Measurements from ENCODE around the gene PADI3.

Gene PADI3

DNA sequence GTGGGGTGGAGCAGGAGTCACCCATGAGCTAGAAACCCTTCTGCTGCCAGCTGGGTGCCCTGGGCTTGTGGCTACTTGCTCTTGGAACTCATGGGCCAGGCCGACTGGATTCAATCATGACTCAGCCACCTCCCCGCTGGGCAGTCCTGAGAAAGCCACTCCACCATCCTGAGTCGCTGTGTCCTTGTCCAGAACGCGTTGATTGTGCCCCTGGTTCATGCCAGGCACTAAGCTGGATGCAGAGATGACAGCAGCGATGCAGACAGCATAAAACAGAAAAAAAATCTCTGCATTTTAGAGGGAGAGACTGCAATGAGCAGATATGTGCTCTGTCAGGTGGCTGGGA lies 33.4 kb upstream of the PADI3 start:
- no peak for DNase-seq (ENCODE audit: low spot score)
- TF ChIP-seq, protein P1, sequence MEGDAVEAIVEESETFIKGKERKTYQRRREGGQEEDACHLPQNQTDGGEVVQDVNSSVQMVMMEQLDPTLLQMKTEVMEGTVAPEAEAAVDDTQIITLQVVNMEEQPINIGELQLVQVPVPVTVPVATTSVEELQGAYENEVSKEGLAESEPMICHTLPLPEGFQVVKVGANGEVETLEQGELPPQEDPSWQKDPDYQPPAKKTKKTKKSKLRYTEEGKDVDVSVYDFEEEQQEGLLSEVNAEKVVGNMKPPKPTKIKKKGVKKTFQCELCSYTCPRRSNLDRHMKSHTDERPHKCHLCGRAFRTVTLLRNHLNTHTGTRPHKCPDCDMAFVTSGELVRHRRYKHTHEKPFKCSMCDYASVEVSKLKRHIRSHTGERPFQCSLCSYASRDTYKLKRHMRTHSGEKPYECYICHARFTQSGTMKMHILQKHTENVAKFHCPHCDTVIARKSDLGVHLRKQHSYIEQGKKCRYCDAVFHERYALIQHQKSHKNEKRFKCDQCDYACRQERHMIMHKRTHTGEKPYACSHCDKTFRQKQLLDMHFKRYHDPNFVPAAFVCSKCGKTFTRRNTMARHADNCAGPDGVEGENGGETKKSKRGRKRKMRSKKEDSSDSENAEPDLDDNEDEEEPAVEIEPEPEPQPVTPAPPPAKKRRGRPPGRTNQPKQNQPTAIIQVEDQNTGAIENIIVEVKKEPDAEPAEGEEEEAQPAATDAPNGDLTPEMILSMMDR (IDR thresholded peaks at IDR 0.05; ENCODE audit: extremely low read depth, missing control alignments) = no peak

DNA sequence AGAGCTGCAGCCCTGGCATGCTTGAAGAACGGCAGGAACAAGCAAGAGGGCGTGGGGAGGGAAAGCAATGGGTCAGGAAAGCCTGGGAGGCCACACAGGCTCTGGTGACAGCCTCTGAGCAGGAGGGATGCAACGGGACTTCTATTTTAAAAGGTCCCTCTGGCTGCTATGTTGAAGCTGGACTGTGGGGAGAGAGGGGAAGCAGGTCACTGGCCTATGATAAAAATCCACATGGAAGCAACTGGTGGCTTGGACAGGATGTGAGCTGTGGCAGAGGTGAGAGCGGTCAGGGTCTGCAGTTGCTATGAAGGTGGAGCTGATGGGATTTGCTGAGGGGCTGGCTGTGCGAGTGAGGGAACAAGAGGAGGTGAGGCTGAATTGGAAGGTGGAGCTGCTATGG lies 32.8 kb upstream of the PADI3 start:
- no peak for DNase-seq (ENCODE audit: low spot score)
- TF ChIP-seq, protein P1 (IDR thresholded peaks at IDR 0.05; ENCODE audit: extremely low read depth, missing control alignments) = no peak

DNA sequence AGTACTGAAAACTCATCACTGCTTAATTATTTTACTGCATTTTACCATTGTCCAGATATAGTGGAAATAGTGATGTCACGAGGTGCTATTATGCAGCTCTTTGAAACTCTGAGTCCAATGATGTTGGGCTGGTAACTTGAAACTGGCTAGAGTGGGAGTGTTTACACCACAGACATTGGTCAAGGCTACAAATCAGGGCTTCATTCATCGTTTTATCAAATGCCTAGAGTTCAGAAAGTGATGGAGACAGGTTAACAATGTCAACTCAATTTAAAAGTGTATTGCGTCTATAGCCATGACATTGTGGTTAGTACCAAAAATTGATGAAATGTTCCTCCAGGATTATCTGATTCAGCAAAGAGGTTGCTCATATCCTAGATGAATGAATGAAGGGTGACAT lies 31.3 kb upstream of the PADI3 start:
- TF ChIP-seq, protein P1 (IDR thresholded peaks at IDR 0.05; ENCODE audit: extremely low read depth, missing control alignments) = no peak
- no peak for DNase-seq (ENCODE audit: low spot score)

DNA sequence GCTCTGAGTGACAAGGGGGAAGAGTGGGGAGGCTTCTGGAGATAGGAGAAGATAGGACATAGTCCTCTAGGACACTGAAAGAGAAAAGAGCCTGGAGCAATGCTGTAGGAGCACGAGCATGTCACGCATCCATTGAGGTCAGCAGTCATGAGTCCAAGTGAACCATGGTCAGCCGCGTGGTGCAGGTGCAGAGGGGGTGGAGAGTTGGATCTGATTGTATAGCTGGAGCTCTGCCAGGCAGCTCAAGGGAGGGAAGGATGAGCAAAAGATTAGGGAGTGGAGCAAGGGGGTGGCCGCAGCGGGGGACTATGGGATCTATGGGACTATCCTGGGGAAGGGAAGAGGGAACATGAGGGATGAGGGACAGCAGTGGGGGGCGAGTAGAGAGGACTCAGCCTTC lies 30.0 kb upstream of the PADI3 start:
- no peak for DNase-seq (ENCODE audit: low spot score)
- TF ChIP-seq, protein P1 (IDR thresholded peaks at IDR 0.05; ENCODE audit: extremely low read depth, missing control alignments) = no peak

DNA sequence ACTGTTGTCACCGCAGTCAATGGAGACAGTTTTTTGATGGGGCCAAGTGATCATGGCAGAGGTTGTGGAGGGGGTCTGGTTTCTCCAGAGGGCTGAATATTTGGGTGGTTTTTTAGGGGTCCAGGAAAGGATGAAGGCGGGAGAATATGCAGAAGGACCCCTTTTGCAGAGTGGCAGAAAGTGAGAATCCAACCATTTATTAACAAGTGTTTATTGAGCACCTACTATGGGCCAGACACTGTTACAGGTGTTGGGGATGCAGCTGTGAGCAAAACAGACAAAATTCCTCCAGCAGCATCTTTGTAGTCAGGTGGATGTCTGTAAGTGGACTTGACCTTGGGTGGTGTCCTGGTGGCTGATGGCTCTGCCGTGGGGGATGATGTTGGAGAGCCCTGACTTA lies 28.6 kb upstream of the PADI3 start:
- DNase-seq (ENCODE audit: low spot score) = no peak
- TF ChIP-seq, protein P1 (IDR thresholded peaks at IDR 0.05; ENCODE audit: extremely low read depth, missing control alignments) = no peak

DNA sequence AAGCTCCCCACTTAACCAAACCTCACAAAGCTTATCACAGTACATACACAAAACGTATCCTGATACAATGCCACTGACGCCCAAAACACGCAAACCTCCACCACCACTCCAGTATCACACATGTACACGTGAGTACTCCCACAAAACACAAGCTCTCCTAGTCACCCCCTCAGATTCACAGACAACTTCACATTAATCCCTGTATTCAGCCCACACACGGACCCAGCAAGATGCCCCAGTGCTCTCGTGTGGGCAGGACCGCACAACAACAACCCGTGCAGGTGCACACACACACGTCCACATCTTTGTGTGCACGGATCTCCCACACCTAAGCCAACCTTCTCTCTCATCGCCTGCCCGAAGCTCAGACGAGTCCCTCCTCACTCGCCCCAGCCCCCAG lies 26.3 kb upstream of the PADI3 start:
- TF ChIP-seq, protein P1 (IDR thresholded peaks at IDR 0.05; ENCODE audit: extremely low read depth, missing control alignments) = no peak

DNA sequence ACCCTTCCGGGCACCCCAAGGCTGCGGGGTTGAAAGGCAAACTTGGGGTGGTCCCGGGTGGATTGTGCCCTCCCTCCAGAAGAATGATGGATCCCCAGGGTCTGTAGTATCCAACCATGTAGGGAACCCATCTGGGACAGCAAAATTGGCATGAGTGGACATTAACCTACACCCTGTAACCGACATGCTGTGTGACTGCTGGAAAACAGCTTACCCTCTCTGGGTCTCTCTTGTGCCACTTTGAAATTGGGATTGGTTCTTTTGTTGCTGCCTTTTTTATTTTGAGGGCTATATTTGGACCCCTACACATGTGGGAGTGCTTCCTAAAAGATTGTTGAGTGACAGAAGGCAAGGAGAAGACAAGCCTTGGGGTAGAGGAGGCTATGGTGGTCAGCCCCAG lies 24.5 kb upstream of the PADI3 start:
- TF ChIP-seq, protein P1 (IDR thresholded peaks at IDR 0.05; ENCODE audit: extremely low read depth, missing control alignments) = no peak
- DNase-seq (ENCODE audit: low spot score) = no peak

More for the DNA sequence above, 26.3 kb upstream of the PADI3 start:
- DNase-seq (ENCODE audit: low spot score) = no peak
